HG03064 (cell line): ENCODE data around the gene PPP1R1C.
A peak's percentile ranks its signal among the peaks of the same experiment; 100 is the strongest.
"Not testable (repeated sequence)": the region's sequence is repeated elsewhere in the genome, so short reads cannot be mapped to it uniquely, and the experiment has no call there.

Experiments
- ATAC-seq: cut with Tn5 transposase; IDR thresholded peaks from one replicate; pipeline ENCODE4 v1.9.1; 2021; ENCODE audit warnings: low read depth; ENCODE audit not compliant: unreplicated experiment

PPP1R1C gene

GRCh38 chr2:181985632-181986205, at the start of gene PPP1R1C:
PPP1R1C (plus strand) TSS chr2:181985853; CDS start chr2:181986111, 258 bp downstream.
- ATAC-seq, result no peak

- ATAC-seq, result no peak
These were observed 48.2 kb upstream of the PPP1R1C start for GRCh38 chr2:181937473-181937872.

GRCh38 chr2:181943411-181944124, 42.1 kb upstream of the PPP1R1C start:
- ATAC-seq, result no peak

GRCh38 chr2:181944164-181944913, 41.3 kb upstream of the PPP1R1C start:
- no peak for ATAC-seq

- ATAC-seq, result no peak
These were observed 40.8 kb upstream of the PPP1R1C start for GRCh38 chr2:181944914-181945291.

GRCh38 chr2:181946444-181947127, 39.1 kb upstream of the PPP1R1C start:
- no peak for ATAC-seq

- no peak for ATAC-seq
These were observed 38.4 kb upstream of the PPP1R1C start for GRCh38 chr2:181947273-181947672.

- no peak for ATAC-seq
These were observed 37.4 kb upstream of the PPP1R1C start for GRCh38 chr2:181948227-181948626.

- ATAC-seq, result no peak
These were observed 36.6 kb upstream of the PPP1R1C start for GRCh38 chr2:181949047-181949446.

GRCh38 chr2:181952404-181953226, 33.0 kb upstream of the PPP1R1C start:
- ATAC-seq, result no peak

GRCh38 chr2:181953881-181954537, 31.6 kb upstream of the PPP1R1C start:
- peak; percentile 65 for ATAC-seq

GRCh38 chr2:181954538-181954883, 31.1 kb upstream of the PPP1R1C start:
- ATAC-seq, result peak; percentile 28

GRCh38 chr2:181955010-181955409, 30.6 kb upstream of the PPP1R1C start:
- ATAC-seq, result no peak

GRCh38 chr2:181955866-181956265, 29.8 kb upstream of the PPP1R1C start:
- not testable (repeated sequence) for ATAC-seq

GRCh38 chr2:181957668-181958067, 28.0 kb upstream of the PPP1R1C start:
- no peak for ATAC-seq

GRCh38 chr2:181958726-181959125, 26.9 kb upstream of the PPP1R1C start:
- no peak for ATAC-seq

GRCh38 chr2:181959508-181959907, 26.1 kb upstream of the PPP1R1C start:
- ATAC-seq, result no peak

GRCh38 chr2:181961167-181961566, 24.5 kb upstream of the PPP1R1C start:
- not testable (repeated sequence) for ATAC-seq

GRCh38 chr2:181962142-181962541, 23.5 kb upstream of the PPP1R1C start:
- ATAC-seq, result no peak
